RWPE1 (cell line): ENCODE data around the gene CGNL1.

Experiments
- CTCF ChIA-PET: fragments of 350-600 bp; sonication (Branson Sonifier 250); formaldehyde crosslinking; extraction: SDS; loops from one replicate; lab custom pipeline; 2021; lab: Yijun Ruan, JAX
- POLR2A ChIA-PET: fragments of 400-600 bp; formaldehyde crosslinking; extraction: SDS; loops from one replicate; lab custom pipeline; 2020; ENCODE audit warnings: antibody characterized with exemption; ENCODE audit not compliant: low non-redundant PET; lab: Yijun Ruan, JAX
- DNase-seq: peaks from one replicate; pipeline ENCODE4 v3.0.0; 2012; ENCODE audit warnings: low spot score
- H3K27ac ChIP-seq: fragments of 450-650 bp; 2 replicates; pipeline ENCODE4 v1.5.1; 2017
- CTCF ChIP-seq: fragments of 450-650 bp; conservative IDR thresholded peaks from 2 replicates; pipeline ENCODE4 v1.5.1; 2017; ENCODE audit warnings: low read depth, mild to moderate bottlenecking

Gene CGNL1

GRCh38 chr15:57573151-57573550 lies 196.8 kb downstream of the CGNL1 start:
- POLR2A ChIA-PET, result no interaction called here
- no peak overlapping the region for H3K27ac ChIP-seq
- CTCF ChIA-PET, result no interaction called here
- TF ChIP-seq CTCF, result no peak
- no peak for DNase-seq

DNA sequence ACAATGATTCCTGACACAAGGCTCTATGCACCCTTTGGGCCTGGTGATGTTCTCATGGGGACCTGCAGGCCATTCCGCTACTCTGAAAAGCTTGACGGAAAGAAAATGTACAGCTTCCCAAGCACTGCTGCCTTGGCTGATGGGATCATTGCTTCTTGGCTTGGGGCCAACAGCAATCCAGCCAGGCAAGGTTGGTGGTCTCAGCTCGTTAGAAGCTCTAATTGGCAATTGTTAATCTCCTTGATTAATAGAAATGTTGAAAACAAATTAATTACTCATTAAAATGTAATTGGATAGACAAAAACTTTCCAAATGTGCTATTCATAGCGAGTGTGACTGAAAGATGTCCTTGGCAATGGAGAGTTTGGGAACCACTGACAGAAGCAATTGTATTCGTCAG lies 199.1 kb downstream of the CGNL1 start:
- no peak overlapping the region for H3K27ac ChIP-seq
- no peak for DNase-seq
- no peak for TF ChIP-seq CTCF
- POLR2A ChIA-PET, result no interaction called here
- CTCF ChIA-PET, result no interaction called here

- POLR2A ChIA-PET, result no interaction called here
- no peak overlapping the region for H3K27ac ChIP-seq
- TF ChIP-seq CTCF, result no peak
- CTCF ChIA-PET, result no interaction called here
- DNase-seq, result no peak
These were observed 202.1 kb downstream of the CGNL1 start for GRCh38 chr15:57578288-57578900.

DNA sequence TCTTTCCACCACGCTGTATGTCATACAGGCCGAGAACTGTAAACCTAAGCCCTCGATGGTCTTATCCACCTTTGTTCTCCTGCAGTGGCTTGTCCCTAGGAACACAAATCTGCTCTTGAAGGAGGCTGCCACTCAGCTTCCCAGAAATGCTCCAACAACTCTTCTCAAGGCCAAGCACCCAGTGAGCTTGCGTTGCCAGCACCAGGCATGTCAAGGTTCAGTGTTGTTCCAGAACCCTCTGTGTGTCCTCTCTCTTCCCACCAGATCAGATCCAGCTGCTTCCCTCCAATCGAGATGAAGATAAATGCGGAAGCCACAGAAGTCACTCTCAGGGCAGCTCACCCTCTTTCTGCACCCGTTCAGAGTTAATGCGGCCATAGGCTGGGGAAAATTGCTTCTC lies 204.1 kb downstream of the CGNL1 start:
- no peak for DNase-seq
- POLR2A ChIA-PET, result no interaction called here
- CTCF ChIA-PET, result interaction anchor here (0.6 to 1.2 kb wide), 2 partner anchors 20 to 60 kb away, joined by 3 read pairs; no protein-coding TSS in a partner anchor
- H3K27ac ChIP-seq, result no peak overlapping the region
- no peak for TF ChIP-seq CTCF

DNA sequence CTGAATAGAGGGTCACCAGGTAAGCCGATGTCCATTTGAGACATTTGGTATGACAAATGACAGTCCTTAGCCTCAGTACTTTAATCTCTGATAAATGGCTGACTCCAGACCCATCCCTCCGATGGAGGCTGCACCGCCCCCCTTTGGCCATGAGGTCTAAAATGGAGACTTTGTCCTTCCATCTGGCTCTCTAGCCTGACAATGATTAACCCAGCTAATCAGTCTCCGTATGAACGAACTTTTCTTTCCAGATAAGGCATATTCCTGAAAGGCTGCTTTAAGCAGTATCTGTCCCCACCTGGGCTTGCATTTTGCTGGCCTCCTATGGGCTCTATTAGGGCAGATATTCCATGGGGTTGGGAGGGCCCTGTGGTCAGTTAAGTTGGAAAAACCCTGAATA lies 204.6 kb downstream of the CGNL1 start:
- ChIA-PET CTCF (no interaction called here), POLR2A (no interaction called here)
- H3K27ac ChIP-seq, result no peak overlapping the region
- DNase-seq, result no peak
- no peak for TF ChIP-seq CTCF

DNA sequence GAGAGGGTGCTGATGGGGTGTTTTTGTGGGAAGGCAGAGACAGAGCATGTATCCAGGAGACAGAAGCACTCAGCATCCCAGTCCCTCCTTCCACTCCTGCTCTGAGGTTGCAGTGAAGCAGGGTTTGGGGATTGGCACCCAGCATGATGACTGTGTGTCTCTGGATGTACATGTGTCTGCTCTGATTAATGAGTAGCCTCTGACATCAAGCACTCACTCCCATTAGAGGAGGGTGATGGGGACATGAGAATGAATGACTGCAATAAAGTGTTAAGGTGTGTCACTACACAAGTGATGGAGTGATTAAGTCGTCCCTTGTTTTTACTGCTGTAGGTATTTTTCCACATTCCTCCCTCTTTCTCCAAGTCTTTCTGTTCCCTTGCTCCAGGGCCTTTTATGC lies 205.8 kb downstream of the CGNL1 start:
- no peak for TF ChIP-seq CTCF
- H3K27ac ChIP-seq, result no peak overlapping the region
- ChIA-PET POLR2A (no interaction called here), CTCF (no interaction called here)
- no peak for DNase-seq
